ENCODE results near the gene ZNF284. TPM values are rescaled to one million over a fixed set of nuclear protein-coding genes. Genes with fewer than 3 reads are reported as not detected.

ZNF284 gene
- polyA plus RNA-seq, 1 donor (not counting 4 experiments of a cell fraction or from before 2014, with no cell fraction given) = 3.0 TPM

GRCh38 chr19:44032001-44032610 lies 39.9 kb upstream of the ZNF284 start:
- Histone ChIP-seq H3K36me3 (ENCODE audit: control insufficient read depth in 2 of 2, extremely low read depth in 1 of 2, insufficient read depth in 2 of 2, low read length in 2 of 2) (peaks cover 7 to 16% of the 10 kb centered on the region in 2 experiments), H2AFZ (ENCODE audit: control insufficient read depth, low read length) (no peak overlapping the region), H3K9ac (ENCODE audit: control insufficient read depth, extremely low read depth, insufficient read depth, low read length) (no peak overlapping the region), H4K20me1 (ENCODE audit: control insufficient read depth, extremely low read depth, insufficient read depth, low read length) (no peaks in the 10 kb centered on the region), H3K79me2 (ENCODE audit: control insufficient read depth, insufficient read depth, low read length) (no peaks in the 10 kb centered on the region), H3K4me2 (ENCODE audit: control insufficient read depth, extremely low read depth, insufficient read depth, low read depth, low read length) (no peak overlapping the region), H3K27me3 (ENCODE audit: control insufficient read depth, extremely low read depth, insufficient read depth, low read length) (no peaks in the 10 kb centered on the region), H3K9me1 (ENCODE audit: control insufficient read depth, extremely low read depth, insufficient read depth, low read length) (no peaks in the 10 kb centered on the region), H3K4me3 (ENCODE audit: control insufficient read depth in 2 of 3, extremely low read depth in 1 of 3, insufficient read depth in 2 of 3, low read depth in 1 of 3, low read length in 3 of 3) (no peak overlapping the region), H3K9me3 (ENCODE audit: control insufficient read depth, low read depth, low read length) (peaks cover 15% of the 10 kb centered on the region), H3K4me1 (ENCODE audit: control insufficient read depth, extremely low read depth, insufficient read depth, low read length) (no peaks in the 10 kb centered on the region), H3K27ac (ENCODE audit: control insufficient read depth, insufficient read depth, low read length) (no peak overlapping the region)
- no peak for TF ChIP-seq CTCF (optimal IDR thresholded peaks at IDR 0.05 in 1 of 3, IDR thresholded peaks at IDR 0.05 in 1 of 3, conservative IDR thresholded peaks at IDR 0.05 in 1 of 3; ENCODE audit: extremely low read depth in 1 of 3, insufficient read depth in 2 of 3, low read length in 3 of 3)
- TF ChIP-seq EZH2 (IDR thresholded peaks at IDR 0.05; ENCODE audit: low read length) = no peak
- FAIRE-seq (peak; percentile 79), DNase-seq (ENCODE audit: low read depth, low spot score) (no peak)
- dilution Hi-C loops (cut with MboI; ENCODE audit: extremely low pct_ligation_motif_present, low sequenced_read_pairs) = no loop called here

- FAIRE-seq = no peak
- H3K4me3 ChIP-seq (ENCODE audit: control insufficient read depth in 2 of 3, extremely low read depth in 1 of 3, insufficient read depth in 2 of 3, low read depth in 1 of 3, low read length in 3 of 3) = no peak overlapping the region
Observed at GRCh38 chr19:44042147-44042546, 29.8 kb upstream of the ZNF284 start.

More at GRCh38 chr19:44042147-44042546, 29.8 kb upstream of the ZNF284 start:
- Histone ChIP-seq H3K4me2 (ENCODE audit: control insufficient read depth, extremely low read depth, insufficient read depth, low read depth, low read length) (no peak overlapping the region), H2AFZ (ENCODE audit: control insufficient read depth, low read length) (no peak overlapping the region), H3K9ac (ENCODE audit: control insufficient read depth, extremely low read depth, insufficient read depth, low read length) (no peak overlapping the region), H4K20me1 (ENCODE audit: control insufficient read depth, extremely low read depth, insufficient read depth, low read length) (no peaks in the 10 kb centered on the region), H3K79me2 (ENCODE audit: control insufficient read depth, insufficient read depth, low read length) (no peaks in the 10 kb centered on the region), H3K4me1 (ENCODE audit: control insufficient read depth, extremely low read depth, insufficient read depth, low read length) (no peaks in the 10 kb centered on the region), H3K9me1 (ENCODE audit: control insufficient read depth, extremely low read depth, insufficient read depth, low read length) (no peaks in the 10 kb centered on the region), H3K36me3 (ENCODE audit: control insufficient read depth in 2 of 2, extremely low read depth in 1 of 2, insufficient read depth in 2 of 2, low read length in 2 of 2) (no peaks in the 10 kb centered on the region), H3K27me3 (ENCODE audit: control insufficient read depth, extremely low read depth, insufficient read depth, low read length) (no peaks in the 10 kb centered on the region), H3K27ac (ENCODE audit: control insufficient read depth, insufficient read depth, low read length) (no peak overlapping the region), H3K9me3 (ENCODE audit: control insufficient read depth, low read depth, low read length) (no peaks in the 10 kb centered on the region)
- dilution Hi-C loops (cut with MboI; ENCODE audit: extremely low pct_ligation_motif_present, low sequenced_read_pairs) = no loop called here
- no peak for TF ChIP-seq EZH2 (IDR thresholded peaks at IDR 0.05; ENCODE audit: low read length)
- TF ChIP-seq CTCF (optimal IDR thresholded peaks at IDR 0.05 in 1 of 3, IDR thresholded peaks at IDR 0.05 in 1 of 3, conservative IDR thresholded peaks at IDR 0.05 in 1 of 3; ENCODE audit: extremely low read depth in 1 of 3, insufficient read depth in 2 of 3, low read length in 3 of 3) = no peak
- DNase-seq (ENCODE audit: low read depth, low spot score) = no peak

All from keratinocyte (primary cell).